GM21825 (cell line): ENCODE results near the gene PUM2.

Experiments used
- ATAC-seq: cut with Tn5 transposase; IDR thresholded peaks from one replicate; pipeline ENCODE4 v1.9.1; 2021; ENCODE audit warnings: mild to moderate bottlenecking, moderate library complexity; ENCODE audit not compliant: unreplicated experiment

Gene PUM2

DNA sequence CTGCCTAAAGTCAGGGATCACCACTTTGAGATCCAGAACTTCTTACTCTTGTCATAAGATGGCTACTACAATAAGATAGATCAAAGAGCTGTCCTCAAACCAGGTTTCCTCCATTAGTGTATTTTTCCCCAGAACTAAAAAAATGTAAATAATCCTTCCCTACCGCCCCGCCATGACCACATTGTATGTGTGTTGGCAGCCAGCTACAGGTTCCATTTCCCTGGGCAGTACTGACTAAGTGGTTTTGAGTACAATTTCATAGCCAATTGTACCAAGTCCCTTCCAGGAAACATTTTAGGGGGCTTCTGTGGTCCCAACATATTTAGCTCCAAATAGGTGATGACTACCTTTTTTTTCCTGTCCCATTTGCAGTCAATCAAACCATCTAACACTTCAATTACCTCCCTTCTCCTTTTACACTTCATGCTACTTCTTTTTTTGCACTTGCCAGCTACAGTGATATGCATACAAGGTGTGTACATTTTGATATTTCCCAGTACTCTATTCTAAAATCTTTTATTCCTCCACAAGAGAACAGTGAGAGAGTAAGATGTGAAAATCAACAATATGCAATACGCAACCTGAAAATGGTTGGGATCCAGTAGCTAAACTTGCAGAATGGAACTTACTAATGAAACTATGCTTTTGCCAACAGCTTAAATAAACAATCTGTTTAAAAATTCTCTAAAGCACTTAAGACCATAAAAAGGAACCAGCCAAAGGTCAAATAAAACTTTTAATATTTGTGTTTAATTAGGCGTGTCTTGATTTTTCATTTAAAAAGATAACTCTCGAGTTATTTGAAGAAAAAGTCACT, 3.9 kb downstream of the PUM2 start:
- no peak for ATAC-seq

DNA sequence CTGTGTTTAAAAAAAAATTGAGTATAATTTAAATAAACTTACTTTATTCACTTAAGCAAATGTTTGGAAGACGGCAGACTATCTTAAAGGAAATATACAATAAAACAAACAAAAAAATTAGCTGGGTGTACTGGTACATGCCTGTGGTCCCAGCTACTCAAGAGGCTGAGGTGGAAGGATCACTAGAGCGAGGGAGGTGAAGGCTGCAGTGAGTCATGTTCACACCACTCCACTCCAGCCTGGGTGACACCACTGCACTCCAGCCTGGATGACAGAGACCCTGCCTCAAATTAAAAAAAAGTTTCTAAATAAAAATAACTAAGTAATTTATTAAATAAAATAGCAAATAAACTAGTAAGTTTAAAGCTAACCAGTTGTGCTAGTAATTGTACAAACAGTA, 7.5 kb downstream of the PUM2 start:
- ATAC-seq: no peak

DNA sequence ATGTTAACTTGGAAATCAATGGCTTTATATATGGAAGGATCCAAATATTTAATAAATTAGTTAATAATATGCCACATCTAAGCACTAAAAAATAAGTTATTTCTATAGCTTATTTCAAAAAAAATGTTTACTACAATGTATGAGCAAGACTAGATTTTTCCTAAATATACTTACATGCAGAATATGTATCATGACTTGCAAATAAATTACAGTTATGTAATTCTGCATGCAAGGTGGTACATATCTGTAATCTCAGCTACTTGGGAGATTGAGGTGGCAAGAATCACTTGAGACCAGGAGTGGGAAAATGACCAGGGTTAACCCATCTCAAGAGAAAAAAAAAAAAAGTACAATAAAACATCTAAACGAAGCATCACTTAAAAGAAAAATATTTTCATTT, 11.6 kb downstream of the PUM2 start:
- no peak for ATAC-seq

DNA sequence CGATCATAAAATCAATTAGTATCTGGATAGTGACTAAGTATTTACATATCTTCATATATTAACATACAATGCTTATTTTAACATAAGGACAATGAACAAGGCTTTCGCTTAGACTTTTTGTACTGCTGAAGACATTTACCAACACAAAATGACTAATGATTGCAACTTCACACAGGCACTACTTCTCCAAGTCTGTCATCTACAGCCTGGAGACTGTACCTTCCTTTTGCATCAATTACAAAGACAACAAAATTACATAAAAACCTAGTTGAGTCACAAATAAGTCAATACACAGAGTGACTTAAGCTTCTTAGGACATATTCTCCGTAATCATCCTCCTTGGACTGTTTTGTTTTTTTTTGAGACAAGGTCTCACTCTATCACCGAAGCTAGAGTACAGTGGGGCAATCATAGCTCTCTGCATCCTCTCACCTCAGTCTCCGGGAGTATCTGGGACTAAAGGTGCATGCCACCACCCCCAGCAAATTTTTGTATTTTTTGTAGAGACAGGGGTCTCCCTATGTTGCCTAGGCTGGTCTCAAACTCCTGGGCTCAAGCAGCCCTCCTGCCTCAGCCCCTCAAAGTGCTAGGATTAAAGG, 15.9 kb downstream of the PUM2 start:
- ATAC-seq: no peak

DNA sequence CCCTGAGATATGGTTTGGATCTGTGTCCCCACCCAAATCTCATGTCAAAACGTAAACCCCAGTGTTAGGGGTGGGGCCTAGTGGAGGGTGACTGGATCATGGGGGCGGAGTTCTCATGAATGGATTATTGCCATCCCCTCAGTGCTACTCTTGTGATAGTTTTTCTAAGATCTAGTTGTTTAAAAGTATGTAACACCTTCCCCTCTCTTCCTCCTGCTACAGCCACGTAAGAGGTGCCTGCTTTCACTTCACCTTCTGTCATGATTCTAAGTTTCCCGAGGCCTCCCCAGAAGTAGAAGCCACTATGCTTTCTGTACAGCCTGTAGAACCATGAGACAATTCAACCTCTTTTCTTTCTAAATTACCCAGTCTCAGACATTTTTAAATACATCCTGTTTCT, 16.9 kb downstream of the PUM2 start:
- ATAC-seq: no peak

DNA sequence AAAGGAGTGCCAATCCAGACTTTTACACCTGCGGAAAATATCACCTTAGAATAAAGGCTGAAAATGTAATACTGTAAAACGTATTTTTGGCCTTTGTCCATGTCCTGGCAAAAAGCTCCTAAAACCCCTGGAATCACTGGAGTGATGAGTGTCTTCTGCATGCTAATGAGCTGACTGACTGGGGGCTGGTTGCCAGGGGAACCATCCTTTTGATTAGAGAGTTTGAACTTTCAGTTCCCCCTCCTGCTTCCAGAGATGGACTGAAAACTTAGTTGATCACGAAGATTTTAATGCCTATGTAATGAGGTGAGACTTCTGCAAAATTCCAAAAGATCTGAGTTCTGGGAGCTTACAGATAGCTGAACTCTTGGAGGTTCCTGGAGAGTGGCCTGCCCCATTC, 20.5 kb downstream of the PUM2 start:
- no peak for ATAC-seq

DNA sequence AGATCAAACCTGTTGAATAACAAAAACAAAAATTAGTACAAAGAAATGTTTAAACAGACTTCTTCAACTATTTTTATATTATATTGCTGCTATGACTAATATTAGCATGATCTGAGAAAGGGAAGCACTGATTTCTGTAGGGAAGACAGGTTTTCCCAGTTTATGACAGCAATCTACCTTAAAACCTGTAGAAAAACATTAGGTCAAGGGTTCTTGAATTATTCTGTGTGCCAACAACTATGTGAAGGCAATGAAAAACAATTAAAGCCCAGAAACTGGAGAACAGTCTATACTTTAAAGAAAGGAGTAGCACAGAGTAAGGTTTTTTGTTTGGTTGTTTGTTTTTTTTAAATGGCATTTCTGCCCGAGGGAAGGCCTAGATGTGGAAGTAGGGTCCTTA, 23.3 kb downstream of the PUM2 start:
- ATAC-seq: no peak

DNA sequence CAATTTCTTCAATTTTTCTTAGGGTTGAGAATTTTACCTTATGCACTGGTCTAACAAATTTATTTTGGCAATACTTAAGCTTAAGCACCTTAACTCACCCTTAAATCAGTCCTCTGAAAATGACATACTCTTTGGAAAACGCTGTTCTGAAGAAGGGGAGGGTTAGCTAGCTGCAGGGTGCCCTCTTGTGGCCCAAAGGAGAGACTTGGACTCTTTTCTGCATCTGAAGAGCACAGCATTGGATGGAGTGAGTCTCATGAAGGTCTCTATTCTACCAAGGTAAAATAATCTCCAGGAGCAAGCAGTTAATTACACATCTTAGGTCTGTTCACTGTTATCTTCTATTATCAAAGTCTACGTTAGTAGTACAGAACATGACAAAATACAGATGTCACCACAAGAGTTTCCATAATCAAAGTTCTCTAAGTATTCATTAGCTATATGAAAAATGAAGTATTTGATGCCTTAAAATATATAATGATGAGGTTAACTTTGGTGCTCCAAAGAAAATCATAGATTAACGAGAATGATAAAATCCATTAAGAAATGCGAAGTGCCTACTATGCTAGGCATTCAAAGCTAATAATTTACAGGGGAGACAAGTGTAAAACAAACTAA, 24.4 kb downstream of the PUM2 start:
- ATAC-seq: no peak

DNA sequence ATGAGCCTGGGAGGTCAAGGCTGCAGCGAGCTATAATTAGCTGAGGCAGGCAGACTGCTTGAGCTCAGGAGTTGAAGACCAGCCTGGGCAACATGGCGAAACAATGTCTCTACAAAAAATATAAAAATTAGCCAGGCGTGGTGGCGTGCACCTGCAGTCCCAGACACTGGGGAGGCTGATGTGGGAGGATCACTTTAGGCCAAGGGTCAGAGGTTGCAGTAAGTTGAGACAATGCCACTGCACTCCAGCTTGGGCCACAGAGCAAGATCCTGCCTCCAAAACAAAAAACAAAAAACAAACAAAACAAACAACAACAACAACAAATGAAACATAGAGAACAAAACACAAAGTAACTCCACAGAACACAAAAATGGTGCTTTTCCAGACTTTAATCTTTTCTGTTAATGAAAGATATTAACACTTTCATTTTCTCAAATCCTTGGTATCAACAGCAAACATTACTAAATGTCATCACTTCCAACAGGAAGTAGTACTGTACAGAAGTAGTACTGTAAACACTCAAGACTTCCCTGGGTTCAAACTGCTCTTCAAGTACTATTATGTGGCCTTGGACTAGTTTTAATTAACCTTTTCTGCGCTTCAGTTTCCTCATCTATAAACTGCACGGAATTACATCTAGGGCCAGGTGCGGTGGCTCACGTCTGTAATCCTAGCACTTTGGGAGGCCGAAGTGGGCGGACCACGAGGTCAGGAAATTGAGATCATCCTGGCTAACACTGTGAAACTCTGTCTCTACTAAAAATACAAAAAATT, 27.9 kb downstream of the PUM2 start:
- ATAC-seq: no peak

DNA sequence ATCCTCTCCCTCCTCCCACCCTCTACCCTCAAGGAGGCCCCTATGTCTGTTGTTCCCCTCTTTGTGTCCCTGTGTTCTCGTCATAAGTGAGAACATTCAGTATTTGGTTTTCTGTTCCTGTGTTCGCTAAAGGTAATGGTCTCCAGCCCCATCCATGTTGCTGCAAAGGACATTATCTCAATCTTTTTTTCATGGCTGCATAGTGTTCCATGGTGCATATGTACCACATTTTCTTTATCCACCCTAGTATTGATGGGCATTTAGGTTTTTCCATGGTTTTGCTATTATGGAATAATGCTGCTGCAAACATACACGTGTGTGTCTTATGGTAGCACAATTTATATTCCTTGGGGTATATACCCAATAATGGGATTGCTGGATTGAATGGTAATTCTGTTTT, 33.0 kb downstream of the PUM2 start:
- ATAC-seq: no peak

DNA sequence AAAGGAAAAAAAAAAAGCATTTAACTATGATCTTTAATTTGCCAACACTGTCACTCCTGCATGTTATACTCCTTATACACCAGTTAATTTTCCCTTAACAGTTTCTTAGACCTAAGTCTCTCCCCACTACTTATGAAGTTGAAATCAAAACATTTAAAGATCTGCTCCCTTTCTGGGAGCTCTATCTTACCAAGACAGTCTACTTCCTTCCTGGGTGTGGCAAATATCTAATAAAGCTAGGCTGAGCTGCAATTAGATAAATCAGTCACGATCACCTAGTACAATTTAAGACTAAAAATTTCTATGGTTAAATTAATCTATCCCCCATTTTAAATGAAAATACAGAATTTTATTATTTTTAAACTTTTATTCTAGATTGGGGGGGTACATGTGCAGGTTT, 33.4 kb downstream of the PUM2 start:
- no peak for ATAC-seq

DNA sequence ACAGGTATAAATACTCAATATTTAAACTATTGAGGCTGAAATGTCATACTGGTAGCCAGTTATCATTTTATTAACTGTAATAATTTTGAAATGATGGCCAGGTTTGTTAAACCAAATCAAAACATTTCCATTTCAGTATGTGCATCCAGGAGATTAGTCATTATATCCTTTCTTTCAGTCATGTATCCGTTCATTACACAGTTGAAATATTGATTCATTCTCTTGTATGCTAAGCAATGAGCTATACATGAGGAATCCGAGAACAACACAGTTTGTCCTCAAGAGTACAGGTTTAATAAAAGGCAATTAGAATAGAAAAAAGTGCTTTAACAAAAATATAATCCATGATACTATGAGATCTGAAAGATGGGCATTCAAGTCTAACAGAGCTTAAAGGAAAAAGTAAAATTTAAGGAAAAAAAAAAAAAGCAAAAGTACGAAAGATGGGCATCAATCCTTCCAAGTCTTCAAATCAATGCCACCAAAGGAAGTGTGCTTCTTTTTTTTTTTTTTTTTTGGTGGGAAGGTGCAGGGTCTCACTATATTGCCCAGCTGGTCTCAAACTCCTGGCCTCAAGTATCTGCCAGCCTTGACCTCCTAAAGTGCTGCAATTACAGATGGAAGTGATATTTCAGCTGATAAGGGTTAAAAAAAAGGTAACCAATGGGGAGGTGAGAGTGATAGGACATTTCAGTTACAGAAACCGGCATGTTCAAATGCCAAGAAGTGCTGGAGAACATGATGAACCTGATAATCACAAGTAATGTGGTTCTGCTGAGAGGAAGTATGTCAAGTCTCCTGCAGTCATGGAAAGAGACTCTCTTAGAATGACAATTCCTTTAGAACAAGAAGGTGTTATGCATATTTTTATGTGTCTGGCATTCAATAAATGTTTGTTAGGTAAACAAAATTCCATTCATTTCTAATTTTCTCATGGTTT, 35.8 kb downstream of the PUM2 start:
- no peak for ATAC-seq

DNA sequence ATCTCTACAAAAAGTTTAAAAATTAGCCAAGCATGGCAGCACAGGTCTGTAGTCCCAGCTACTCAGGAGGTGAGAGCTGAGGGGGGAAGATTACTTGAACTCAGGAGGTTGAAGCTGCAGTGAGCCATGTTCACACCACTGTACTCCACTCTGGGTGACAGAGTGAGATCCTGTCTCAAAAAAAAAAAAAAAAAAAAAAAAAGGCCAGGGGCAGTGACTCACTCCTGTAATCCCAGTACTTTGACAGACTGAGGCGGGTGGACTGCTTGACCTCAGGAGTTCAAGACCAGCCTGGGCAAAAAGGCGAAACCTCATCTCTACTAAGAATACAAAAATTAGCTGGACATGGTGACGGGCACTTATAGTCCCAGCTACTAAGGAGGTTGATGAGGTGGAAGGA, 37.0 kb downstream of the PUM2 start:
- ATAC-seq: no peak

DNA sequence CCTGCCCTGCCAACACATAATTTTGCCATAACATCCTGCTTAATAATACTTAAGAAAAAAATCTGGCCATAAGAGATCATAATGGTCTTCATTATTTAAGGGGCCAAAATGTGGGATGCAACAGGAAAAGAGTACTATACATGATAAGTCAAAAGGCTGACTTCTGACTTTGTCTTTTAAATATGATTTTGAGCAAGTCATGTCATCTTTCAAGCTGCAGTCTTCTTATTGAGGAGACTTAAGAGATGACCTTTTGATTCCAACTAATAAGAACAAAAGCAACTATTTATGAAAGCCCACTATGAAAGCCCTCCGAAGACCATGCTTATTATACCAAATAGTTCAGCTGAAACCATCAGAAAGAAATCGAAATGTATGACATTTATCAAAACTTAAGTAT, 41.6 kb downstream of the PUM2 start:
- ATAC-seq: no peak

DNA sequence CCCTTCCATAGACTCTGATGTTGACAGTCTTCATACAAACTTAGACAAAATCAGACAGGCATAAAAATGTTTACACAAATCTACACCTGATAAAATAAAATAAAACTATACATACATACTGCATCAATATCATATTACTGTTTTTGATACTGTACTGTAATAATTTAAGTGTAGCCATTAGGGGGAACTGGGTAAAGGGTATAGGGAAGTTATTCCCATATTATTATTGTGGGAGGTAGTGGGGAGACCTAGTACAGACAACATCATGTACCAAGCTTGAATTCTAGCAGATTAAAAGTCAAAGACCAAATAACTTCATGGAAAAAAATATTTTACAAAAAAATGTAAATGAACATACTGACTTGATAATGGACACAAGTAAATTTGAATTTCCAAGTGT, 43.3 kb downstream of the PUM2 start:
- ATAC-seq: no peak

DNA sequence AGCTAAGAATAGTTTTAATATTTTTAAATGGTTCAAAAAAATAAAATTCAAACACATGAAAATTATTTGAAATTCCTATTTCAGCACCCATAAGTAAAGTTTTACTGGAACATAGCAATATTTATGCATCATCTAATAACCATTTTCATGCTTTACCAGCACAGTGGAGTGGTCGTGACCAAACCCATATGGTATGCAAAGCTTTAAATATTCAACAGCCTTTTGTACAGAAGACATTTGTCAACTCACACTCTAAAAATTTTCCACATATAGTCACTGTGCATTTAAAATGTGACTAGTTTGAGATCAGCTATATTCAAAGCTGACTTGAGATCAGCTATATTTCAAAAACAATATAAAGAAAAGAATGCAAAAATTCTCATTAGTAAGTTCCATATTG, 46.2 kb downstream of the PUM2 start:
- ATAC-seq: no peak

DNA sequence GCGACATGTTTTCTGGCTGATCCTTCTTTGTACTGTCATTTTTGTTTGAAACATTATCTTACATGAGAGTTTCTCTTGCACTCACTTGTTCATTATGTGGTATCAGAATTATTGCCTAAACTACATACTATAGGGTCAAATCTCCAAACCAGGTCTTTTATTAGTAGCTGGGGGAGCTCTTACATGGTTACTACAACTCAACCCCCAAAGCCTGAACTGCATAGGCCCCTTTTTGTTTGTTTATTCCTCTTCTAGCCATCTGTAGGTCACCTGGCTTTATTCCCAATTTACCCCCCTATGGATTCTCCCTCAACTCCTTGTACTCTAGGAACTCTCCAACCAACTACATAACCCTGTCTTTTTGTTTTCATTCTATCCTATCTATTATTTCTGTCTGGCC, 46.7 kb downstream of the PUM2 start:
- ATAC-seq: no peak

DNA sequence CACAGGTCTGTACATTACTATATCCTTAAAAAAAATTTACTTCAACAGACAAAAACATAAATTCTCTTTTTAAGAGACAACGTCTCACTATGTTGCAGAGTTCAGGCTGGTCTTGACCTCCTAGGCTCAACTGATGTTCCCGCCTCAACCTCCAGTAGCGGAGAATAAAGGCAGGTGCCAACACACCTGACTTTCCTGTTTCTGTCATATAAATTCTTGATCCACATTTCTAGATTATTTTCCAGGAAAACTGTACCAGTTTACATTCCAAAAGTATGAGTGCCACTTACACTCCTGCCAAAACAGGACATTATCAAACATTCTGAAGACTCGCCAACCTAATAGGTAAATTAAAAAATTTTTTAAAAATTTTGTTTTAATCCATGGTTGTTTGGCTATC, 48.6 kb downstream of the PUM2 start:
- no peak for ATAC-seq

DNA sequence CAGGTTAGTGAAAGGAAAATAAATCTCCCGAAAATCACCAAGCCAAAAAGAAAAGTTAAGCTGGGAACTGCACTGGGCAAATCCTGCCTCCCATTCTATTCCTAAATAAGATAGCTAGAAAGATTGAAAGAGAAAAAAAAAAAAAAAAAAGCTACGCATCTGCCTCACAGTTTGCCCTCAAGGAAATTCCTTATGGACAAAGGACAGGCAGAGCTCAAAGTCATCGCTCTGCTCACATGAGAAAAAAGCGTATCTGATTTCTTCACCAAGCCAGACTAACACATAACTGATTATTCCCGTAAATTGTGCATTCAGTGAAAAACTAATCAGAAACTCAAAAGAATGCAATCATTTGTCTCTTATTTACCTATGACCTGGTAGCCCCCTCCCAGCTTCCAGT, 50.0 kb downstream of the PUM2 start:
- ATAC-seq: no peak

DNA sequence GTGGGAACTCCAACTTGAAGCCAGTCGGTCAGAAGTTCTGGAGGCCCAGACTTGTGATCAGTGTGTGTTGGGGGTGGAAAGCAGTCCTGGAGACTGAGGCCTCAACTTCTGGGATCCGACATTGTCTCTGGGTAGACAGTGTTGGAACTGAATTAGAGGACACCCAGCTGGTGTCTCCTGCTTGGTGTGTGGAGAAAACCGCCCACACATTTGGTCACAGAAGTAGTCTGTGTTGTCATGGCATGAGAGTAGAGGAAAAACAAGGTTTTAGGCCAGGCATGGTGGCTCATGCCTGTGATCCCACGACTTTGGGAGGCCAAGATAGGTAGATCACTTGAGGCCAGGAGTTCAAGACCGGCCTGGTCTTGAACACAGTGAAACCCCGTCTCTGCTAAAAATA, 51.5 kb downstream of the PUM2 start:
- no peak for ATAC-seq

DNA sequence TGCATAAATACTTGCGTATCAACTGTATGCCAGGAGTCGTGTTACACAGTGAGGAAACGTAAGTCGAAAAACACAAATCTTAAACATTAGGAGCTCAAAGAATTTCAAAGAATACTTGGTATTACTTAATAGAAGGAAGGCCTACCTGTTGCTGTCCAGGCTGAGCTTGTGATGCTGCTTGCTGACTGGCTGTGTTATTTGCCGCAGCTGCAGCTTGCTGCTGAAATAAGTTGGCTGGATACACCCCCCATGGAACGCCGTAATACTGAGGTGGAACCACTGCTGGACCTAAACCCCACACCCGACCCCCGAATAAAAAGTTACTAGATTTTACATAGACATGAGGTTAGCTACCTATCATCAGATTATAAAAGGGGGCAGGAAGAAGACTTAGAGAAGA, 56.4 kb downstream of the PUM2 start:
- ATAC-seq: no peak
